Osteocyte (in vitro differentiated cells): ENCODE measurements around the gene FBXO33. TPM values are rescaled to one million over a fixed set of nuclear protein-coding genes. Genes with fewer than 3 reads are reported as not detected.

Experiments
- DNase-seq: peaks from one replicate; pipeline ENCODE4 v3.0.0; 2021; ENCODE audit warnings: mixed read lengths; ENCODE audit not compliant: unreplicated experiment; ENCODE audit errors: extremely low spot score
- H3K27ac Mint-ChIP-seq: one replicate; pipeline ENCODE4 v1.8.0; 2021; ENCODE audit warnings: mild to moderate bottlenecking, mixed read lengths; ENCODE audit not compliant: unreplicated experiment
- H3K27me3 Mint-ChIP-seq: one replicate; pipeline ENCODE4 v1.8.0; 2021; ENCODE audit warnings: mixed read lengths; ENCODE audit not compliant: unreplicated experiment
- H3K36me3 Mint-ChIP-seq: one replicate; pipeline ENCODE4 v1.8.0; 2021; ENCODE audit warnings: mixed read lengths; ENCODE audit not compliant: unreplicated experiment
- H3K4me1 Mint-ChIP-seq: one replicate; pipeline ENCODE4 v1.8.0; 2021; ENCODE audit warnings: mixed read lengths; ENCODE audit not compliant: unreplicated experiment
- H3K4me3 Mint-ChIP-seq: one replicate; pipeline ENCODE4 v1.8.0; 2021; ENCODE audit warnings: mild to moderate bottlenecking, moderate library complexity, mixed read lengths; ENCODE audit not compliant: unreplicated experiment
- H3K9me3 Mint-ChIP-seq: one replicate; pipeline ENCODE4 v1.8.0; 2021; ENCODE audit warnings: mixed read lengths; ENCODE audit not compliant: unreplicated experiment
- long read RNA-seq: library from polyadenylated mRNA; unstranded; transcript quantifications from one replicate; pipeline ENCODE4 v2.0.0, GENCODE V29; 2021
- total RNA-seq: library from RNA; stranded (reverse); gene quantifications from 2 replicates; pipeline ENCODE4 v1.2.1, GENCODE V29; 2021
- TF ChIP-seq, protein P1 (sequence below): fragments of 200-600 bp; sonication (generic); IDR thresholded peaks from 2 replicates; pipeline ENCODE4 v1.5.0; 2021; ENCODE audit warnings: antibody characterized with exemption, mild to moderate bottlenecking, moderate library complexity

Gene FBXO33
- 9.8 and 10.0 TPM in 2 replicates for total RNA-seq
- long read RNA-seq, partial matches to known transcripts: 2 of 3 reads
- long read RNA-seq, other reads (novel, unspliced or antisense): 0 of 3 reads

DNA sequence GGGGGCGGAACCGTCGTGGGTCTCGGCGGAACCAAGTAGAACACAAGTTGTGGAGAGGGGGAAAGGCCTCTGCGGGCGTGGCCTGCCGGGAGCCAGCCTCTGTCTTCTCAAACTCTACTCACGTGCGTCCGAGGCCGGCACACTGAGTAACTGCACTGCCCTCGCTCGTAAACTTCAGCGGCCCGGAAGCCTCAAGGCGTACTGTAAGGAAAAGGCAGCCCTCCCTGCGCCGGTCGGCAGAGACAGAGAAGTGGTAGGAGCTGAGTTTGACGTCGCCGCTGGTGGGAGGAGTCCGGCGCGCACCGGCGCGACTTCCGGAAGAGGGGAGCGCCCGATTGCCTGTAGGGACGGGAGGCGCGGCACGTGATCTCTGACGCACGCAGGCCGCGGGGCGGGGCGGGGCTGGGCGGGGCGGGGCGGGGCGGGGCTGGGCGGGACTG lies at the start of gene FBXO33:
Gene FBXO33, minus strand, starts transcription at position 255 of the 440 bp plus-strand sequence. CDS start 271 bp downstream, outside the sequence.
- Mint-ChIP-seq H3K27ac (peak within 1 kb of the TSS; percentile 100), H3K4me3 (peak within 1 kb of the TSS; percentile 100), H3K27me3 (no peaks in the 10 kb centered on the region), H3K36me3 (no peaks in the 10 kb centered on the region), H3K4me1 (peaks cover 37% of the 10 kb centered on the region), H3K9me3 (no peaks in the 10 kb centered on the region)
- DNase-seq: peak; percentile 98
- TF ChIP-seq, protein P1, sequence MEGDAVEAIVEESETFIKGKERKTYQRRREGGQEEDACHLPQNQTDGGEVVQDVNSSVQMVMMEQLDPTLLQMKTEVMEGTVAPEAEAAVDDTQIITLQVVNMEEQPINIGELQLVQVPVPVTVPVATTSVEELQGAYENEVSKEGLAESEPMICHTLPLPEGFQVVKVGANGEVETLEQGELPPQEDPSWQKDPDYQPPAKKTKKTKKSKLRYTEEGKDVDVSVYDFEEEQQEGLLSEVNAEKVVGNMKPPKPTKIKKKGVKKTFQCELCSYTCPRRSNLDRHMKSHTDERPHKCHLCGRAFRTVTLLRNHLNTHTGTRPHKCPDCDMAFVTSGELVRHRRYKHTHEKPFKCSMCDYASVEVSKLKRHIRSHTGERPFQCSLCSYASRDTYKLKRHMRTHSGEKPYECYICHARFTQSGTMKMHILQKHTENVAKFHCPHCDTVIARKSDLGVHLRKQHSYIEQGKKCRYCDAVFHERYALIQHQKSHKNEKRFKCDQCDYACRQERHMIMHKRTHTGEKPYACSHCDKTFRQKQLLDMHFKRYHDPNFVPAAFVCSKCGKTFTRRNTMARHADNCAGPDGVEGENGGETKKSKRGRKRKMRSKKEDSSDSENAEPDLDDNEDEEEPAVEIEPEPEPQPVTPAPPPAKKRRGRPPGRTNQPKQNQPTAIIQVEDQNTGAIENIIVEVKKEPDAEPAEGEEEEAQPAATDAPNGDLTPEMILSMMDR: no peak

DNA sequence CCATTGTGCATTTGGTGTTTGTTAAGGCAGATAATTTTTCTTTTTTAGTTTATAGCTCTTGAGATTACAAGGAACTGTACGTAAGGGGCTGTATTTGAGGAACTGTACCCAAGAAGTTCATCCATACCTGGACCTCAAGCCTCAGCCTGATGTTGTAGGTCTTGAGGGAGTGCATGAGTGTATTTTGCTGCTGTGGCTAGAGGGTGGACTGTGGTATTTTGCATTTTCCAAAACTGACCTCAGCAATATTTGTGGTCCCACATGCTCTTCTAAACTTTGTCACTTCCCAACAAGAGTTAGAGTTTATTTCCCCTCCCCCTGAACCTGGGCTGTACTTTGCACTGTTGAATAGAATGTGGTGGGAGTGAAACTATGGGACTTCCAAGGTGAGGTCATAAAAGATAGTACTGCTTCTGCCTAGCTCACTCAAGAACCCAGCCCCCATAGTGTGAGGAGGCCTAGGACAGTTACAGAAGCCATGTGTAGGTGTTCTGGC lies 42.2 kb upstream of the FBXO33 start:
- H3K4me3 Mint-ChIP-seq: no peak overlapping the region
- no peak overlapping the region for H3K27ac Mint-ChIP-seq
- TF ChIP-seq, protein P1: no peak
- no peak for DNase-seq
- H3K4me1 Mint-ChIP-seq: no peaks in the 10 kb centered on the region
- peaks cover 4% of the 10 kb centered on the region for H3K9me3 Mint-ChIP-seq
- H3K36me3 Mint-ChIP-seq: no peaks in the 10 kb centered on the region
- H3K27me3 Mint-ChIP-seq: peaks cover 9% of the 10 kb centered on the region

- H3K4me3 Mint-ChIP-seq: no peak overlapping the region
- H3K4me1 Mint-ChIP-seq: no peaks in the 10 kb centered on the region
- H3K27me3 Mint-ChIP-seq: peaks cover 6% of the 10 kb centered on the region
- DNase-seq: no peak
- H3K27ac Mint-ChIP-seq: no peak overlapping the region
- H3K36me3 Mint-ChIP-seq: no peaks in the 10 kb centered on the region
- TF ChIP-seq, protein P1: no peak
- H3K9me3 Mint-ChIP-seq: peaks cover 4% of the 10 kb centered on the region
These were observed 39.8 kb upstream of the FBXO33 start for GRCh38 chr14:39472078-39472477.

GRCh38 chr14:39469094-39469710 lies 37.0 kb upstream of the FBXO33 start:
- peaks cover 27% of the 10 kb centered on the region for H3K27me3 Mint-ChIP-seq
- no peak overlapping the region for H3K4me3 Mint-ChIP-seq
- no peak overlapping the region for H3K27ac Mint-ChIP-seq
- no peaks in the 10 kb centered on the region for H3K4me1 Mint-ChIP-seq
- H3K9me3 Mint-ChIP-seq: peaks cover 8% of the 10 kb centered on the region
- no peaks in the 10 kb centered on the region for H3K36me3 Mint-ChIP-seq
- no peak for DNase-seq
- TF ChIP-seq, protein P1: peak; percentile 30

DNA sequence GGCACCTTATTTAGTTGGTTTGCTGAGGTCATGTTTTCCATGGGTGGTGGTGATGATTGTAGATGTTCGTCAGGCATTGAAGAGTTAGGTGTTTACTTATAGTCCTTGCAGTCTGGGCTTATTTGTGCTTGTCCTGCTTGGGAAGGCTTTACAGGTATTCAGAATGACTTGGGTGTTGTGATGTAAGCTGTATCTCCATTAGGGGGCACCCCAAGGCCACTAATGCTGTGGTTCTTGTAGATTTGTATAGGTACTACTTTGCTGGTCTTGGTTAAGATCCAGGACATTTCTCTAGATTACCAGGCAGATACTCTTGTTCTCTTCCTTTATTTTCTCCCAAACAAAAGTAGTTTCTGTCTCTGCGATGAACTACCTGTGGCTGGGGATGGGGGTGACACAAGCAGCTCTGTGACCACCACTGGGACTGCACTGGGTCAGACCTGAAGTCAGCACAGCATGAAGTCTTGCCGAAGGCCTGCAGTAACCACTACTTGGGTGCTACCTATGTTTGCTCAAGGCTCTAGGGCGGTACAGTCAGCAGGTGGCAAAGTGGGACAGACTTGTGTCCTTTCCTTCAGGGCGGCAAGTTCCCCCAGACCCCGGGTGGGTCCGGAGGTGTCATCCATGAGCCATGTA lies 35.8 kb upstream of the FBXO33 start:
- H3K27ac Mint-ChIP-seq: no peak overlapping the region
- TF ChIP-seq, protein P1: peak; percentile 21

More for the DNA sequence above, 35.8 kb upstream of the FBXO33 start:
- Mint-ChIP-seq H3K36me3 (no peaks in the 10 kb centered on the region), H3K9me3 (peaks cover 8% of the 10 kb centered on the region), H3K4me1 (no peaks in the 10 kb centered on the region), H3K4me3 (no peak overlapping the region), H3K27me3 (peaks cover 39% of the 10 kb centered on the region)
- no peak for DNase-seq
